Esophagus muscularis mucosa (tissue), 4 donors: ENCODE data around the gene ABCC8. TPM values are rescaled to one million over a fixed set of nuclear protein-coding genes. Genes with fewer than 3 reads are reported as not detected.

Experiments used
- DNase-seq: peaks from one replicate; pipeline ENCODE4 v3.0.0-alpha.2; 2017; ENCODE audit errors: extremely low spot score
- H3K27ac ChIP-seq, 4 donors: fragments of 200-600 bp; sonication (generic); replicated peaks in 1 of 4; 1 replicate in 3 of 4; 2 replicates in 1 of 4; pipeline ENCODE4 v1.5.1; 2016 to 2019; ENCODE audit warnings: mild to moderate bottlenecking in 1 of 4
- H3K27me3 ChIP-seq, 4 donors: fragments of 200-600 bp; sonication (generic); one replicate each; pipeline versions ENCODE4 v1.5.1 to v1.6.0; 2016 to 2019
- H3K36me3 ChIP-seq, 4 donors: fragments of 200-600 bp; sonication (generic); one replicate each; pipeline ENCODE4 v1.5.1; 2016 to 2019
- H3K4me1 ChIP-seq, 4 donors: fragments of 200-600 bp; sonication (generic); one replicate each; pipeline ENCODE4 v1.5.1; 2016 to 2019
- H3K4me3 ChIP-seq, 4 donors: fragments of 200-600 bp; sonication (generic); 1 replicate in 2 of 4; 2 replicates in 2 of 4; pipeline ENCODE4 v1.5.1; 2016 to 2019; ENCODE audit warnings: mild to moderate bottlenecking in 4 of 4, moderate library complexity in 1 of 4
- H3K9me3 ChIP-seq, 4 donors: fragments of 200-600 bp; sonication (generic); 1 replicate in 3 of 4; 2 replicates in 1 of 4; pipeline ENCODE4 v1.5.1; 2016 to 2019
- CTCF ChIP-seq, 3 experiments: fragments of 200-600 bp in 2 of 3; fragments of 450-650 bp in 1 of 3; sonication (generic) in 2 of 3; IDR thresholded peaks; one replicate each; pipeline ENCODE4 v1.5.1; 2017 to 2019; ENCODE audit warnings: antibody characterized with exemption in 3 of 3, mild to moderate bottlenecking in 2 of 3, moderate library complexity in 1 of 3
- EP300 ChIP-seq: sonication (generic); formaldehyde crosslinking; IDR thresholded peaks from one replicate; pipeline ENCODE4 v1.6.1; 2017; ENCODE audit warnings: antibody characterized with exemption
- POLR2A ChIP-seq: fragments of 450-650 bp; IDR thresholded peaks from one replicate; pipeline ENCODE4 v1.6.1; 2017; ENCODE audit warnings: antibody characterized with exemption, moderate library complexity, mild to moderate bottlenecking, low read depth
- POLR2AphosphoS5 ChIP-seq, 2 donors: sonication (generic); formaldehyde crosslinking; IDR thresholded peaks; one replicate each; pipeline ENCODE4 v1.6.1; 2017; ENCODE audit warnings: antibody characterized with exemption in 2 of 2
- WGBS: methylation state at CpG from one replicate; pipeline ENCODE4 v1.1.5; 2018; 5-methylcytosine and 5-hydroxymethylcytosine counted together
- intact Hi-C: fragments of 100-400 bp; cut with DNase I; formaldehyde crosslinking; loops from one replicate; pipeline ENCODE4 v1.15.1; 2023
- total RNA-seq, 4 donors: library from RNA; depleted of rRNA; stranded (reverse); fragments of >200 nt; gene quantifications; one replicate each; pipeline versions ENCODE4 v1.1.0 to v1.2.1, GENCODE V29; 2016

Gene ABCC8
- total RNA-seq, 4 donors from 2014 or later = 0.63 to 2.5 (median 1.7) TPM

DNA sequence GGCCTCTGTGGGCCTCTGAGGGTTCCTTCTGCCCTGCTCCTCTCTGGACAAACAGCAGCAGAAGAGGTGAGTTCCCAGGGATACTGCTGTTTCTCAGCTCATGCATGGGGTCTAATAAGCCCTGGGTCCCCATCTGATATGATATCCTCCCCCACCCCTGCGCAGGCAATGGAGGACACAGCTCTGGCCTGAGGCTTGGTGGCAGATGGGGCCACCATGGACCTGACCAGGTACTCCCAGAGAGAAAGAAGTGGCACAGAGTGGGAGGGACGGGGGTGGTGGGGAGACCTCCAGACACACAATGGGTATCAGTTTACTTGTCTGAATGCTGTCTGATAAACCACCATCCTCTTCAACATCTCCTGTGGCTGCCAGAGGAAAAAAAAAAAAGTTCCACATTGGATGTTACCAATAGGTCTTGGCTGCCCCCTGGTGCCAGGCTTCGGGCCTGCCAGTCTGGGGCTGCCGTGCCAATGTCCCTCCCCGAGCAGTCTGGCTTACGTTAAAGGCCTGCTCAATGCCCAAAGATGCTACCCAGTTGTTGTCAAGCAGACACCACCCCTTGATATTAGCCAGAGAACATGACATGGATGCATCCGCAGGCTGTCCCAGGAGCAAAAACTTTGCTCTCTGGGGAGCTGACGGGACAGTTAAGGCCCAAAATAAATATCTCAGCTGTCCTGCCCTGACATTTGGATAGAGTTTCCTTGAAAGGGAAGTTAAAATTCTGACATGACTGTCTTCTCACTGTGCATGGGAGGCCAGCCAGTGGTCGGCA lies 27.9 kb upstream of the ABCC8 start:
- intact Hi-C loops = loop anchor here (1.0 to 5.0 kb wide), 2 partner anchors 120 to 272 kb away; no protein-coding TSS in a partner anchor
- no peak overlapping the region for H3K4me3 ChIP-seq
- TF ChIP-seq POLR2A (no peak), EP300 (no peak), CTCF (IDR thresholded peaks at IDR 0.05) (peak; percentile 90 to 93 (median 92)), POLR2AphosphoS5 (IDR thresholded peaks at IDR 0.05) (peak; percentile 32 to 38)
- peaks cover 0 to 7% (median 0%) of the 10 kb centered on the region in 4 donors for H3K27me3 ChIP-seq
- H3K9me3 ChIP-seq = no peaks in the 10 kb centered on the region
- WGBS = 33% methylated on average over 9 of the region's 9 CpGs
- no peak overlapping the region for H3K27ac ChIP-seq
- no peak for DNase-seq
- peaks cover 17 to 20% (median 18%) of the 10 kb centered on the region in 4 donors for H3K4me1 ChIP-seq
- H3K36me3 ChIP-seq = no peaks in the 10 kb centered on the region

DNA sequence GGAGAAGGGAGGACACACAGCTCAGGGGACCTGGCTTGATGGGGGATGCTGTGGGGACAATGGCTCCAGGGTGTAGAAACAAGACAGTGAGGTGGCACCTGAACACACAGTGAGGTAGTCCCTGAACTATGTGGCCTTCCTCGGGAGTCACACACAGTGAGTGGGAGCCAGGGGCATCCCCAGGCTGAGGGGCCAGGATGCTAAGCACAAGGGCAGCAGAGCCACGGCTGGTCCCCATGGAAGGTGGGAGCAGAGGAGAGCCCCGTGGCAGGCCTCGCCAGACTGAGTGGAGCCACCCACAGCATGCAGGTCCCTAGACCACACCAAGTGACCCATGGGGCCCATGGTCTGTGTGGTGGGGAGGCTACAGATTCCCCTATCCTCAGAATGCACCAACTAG lies 26.0 kb upstream of the ABCC8 start:
- no peak for DNase-seq
- no peak overlapping the region for H3K4me3 ChIP-seq
- H3K4me1 ChIP-seq = peaks cover 0 to 4% (median 1%) of the 10 kb centered on the region in 4 donors
- peaks cover 0 to 9% (median 0%) of the 10 kb centered on the region in 4 donors for H3K27me3 ChIP-seq
- TF ChIP-seq EP300 (no peak), CTCF (IDR thresholded peaks at IDR 0.05) (no peak), POLR2AphosphoS5 (IDR thresholded peaks at IDR 0.05) (no peak), POLR2A (no peak)
- H3K36me3 ChIP-seq = no peaks in the 10 kb centered on the region
- intact Hi-C loops = loop anchor here (5.0 kb wide), 1 partner anchor 270 kb away; no protein-coding TSS in a partner anchor
- no peaks in the 10 kb centered on the region for H3K9me3 ChIP-seq
- H3K27ac ChIP-seq = no peak overlapping the region
- 83% methylated on average over 1 of the region's 4 CpGs for WGBS

GRCh38 chr11:17500673-17501072 lies 24.0 kb upstream of the ABCC8 start:
- 92% methylated on average over 4 of the region's 12 CpGs for WGBS
- Histone ChIP-seq H3K36me3 (no peaks in the 10 kb centered on the region), H3K4me1 (peaks cover 0 to 4% (median 0%) of the 10 kb centered on the region in 4 donors), H3K4me3 (no peak overlapping the region), H3K27me3 (peaks cover 0 to 9% (median 0%) of the 10 kb centered on the region in 4 donors), H3K27ac (no peak overlapping the region), H3K9me3 (no peaks in the 10 kb centered on the region)
- no peak for DNase-seq
- intact Hi-C loops = loop anchor here (5.0 kb wide), 1 partner anchor 268 kb away; no protein-coding TSS in a partner anchor
- no peak for TF ChIP-seq POLR2AphosphoS5 (IDR thresholded peaks at IDR 0.05)
- no peak for TF ChIP-seq POLR2A
- TF ChIP-seq CTCF (IDR thresholded peaks at IDR 0.05) = no peak
- TF ChIP-seq EP300 = no peak

- no peaks in the 10 kb centered on the region for H3K36me3 ChIP-seq
- no peaks in the 10 kb centered on the region for H3K4me1 ChIP-seq
- H3K4me3 ChIP-seq = no peak overlapping the region
- no peak overlapping the region for H3K27ac ChIP-seq
- no peak for DNase-seq
- intact Hi-C loops = no loop called here
- H3K9me3 ChIP-seq = no peaks in the 10 kb centered on the region
- peaks cover 0 to 9% (median 0%) of the 10 kb centered on the region in 4 donors for H3K27me3 ChIP-seq
- WGBS = 80% methylated on average over 5 of the region's 5 CpGs
- no peak for TF ChIP-seq POLR2AphosphoS5 (IDR thresholded peaks at IDR 0.05)
- no peak for TF ChIP-seq CTCF (IDR thresholded peaks at IDR 0.05)
- TF ChIP-seq EP300 = no peak
- no peak for TF ChIP-seq POLR2A
Measured at GRCh38 chr11:17498475-17498874, 21.8 kb upstream of the ABCC8 start.
